SKM-1 (cell line): ENCODE results near the gene FXYD6.
"Not testable (repeated sequence)": the region's sequence is repeated elsewhere in the genome, so short reads cannot be mapped to it uniquely, and the experiment has no call there.

Experiments used
- DNase-seq: peaks from one replicate; lab custom pipeline; 2025; ENCODE audit not compliant: unreplicated experiment; lab: John Stamatoyannopoulos, UW

The FXYD6 gene

GRCh38 chr11:117819096-117820040, 57.1 kb downstream of the FXYD6 start:
- DNase-seq = peak; percentile 80

GRCh38 chr11:117818041-117818873, 58.2 kb downstream of the FXYD6 start:
- DNase-seq = no peak

- peak; percentile 66 for DNase-seq
Observed at GRCh38 chr11:117817368-117818040, 59.0 kb downstream of the FXYD6 start.

GRCh38 chr11:117816846-117817367, 59.6 kb downstream of the FXYD6 start:
- peak; percentile 15 for DNase-seq

GRCh38 chr11:117816151-117816741, 60.2 kb downstream of the FXYD6 start:
- DNase-seq = no peak

GRCh38 chr11:117815262-117815803, 61.1 kb downstream of the FXYD6 start:
- DNase-seq = peak; percentile 95

- DNase-seq = peak; percentile 63
Observed at GRCh38 chr11:117814766-117815261, 61.6 kb downstream of the FXYD6 start.

- DNase-seq = no peak
Observed at GRCh38 chr11:117814204-117814765, 62.2 kb downstream of the FXYD6 start.

GRCh38 chr11:117810056-117810451, 66.4 kb downstream of the FXYD6 start:
- not testable (repeated sequence) for DNase-seq

- peak; percentile 34 for DNase-seq
Observed at GRCh38 chr11:117809236-117810055, 67.0 kb downstream of the FXYD6 start.

GRCh38 chr11:117808784-117809183, 67.7 kb downstream of the FXYD6 start:
- no peak for DNase-seq

- DNase-seq = peak; percentile 31
Observed at GRCh38 chr11:117807482-117808327, 68.8 kb downstream of the FXYD6 start.

- DNase-seq = peak; percentile 24
Observed at GRCh38 chr11:117806846-117807245, 69.6 kb downstream of the FXYD6 start.

- peak; percentile 6 for DNase-seq
Observed at GRCh38 chr11:117805045-117805444, 71.4 kb downstream of the FXYD6 start.

- DNase-seq = no peak
Observed at GRCh38 chr11:117803896-117804295, 72.6 kb downstream of the FXYD6 start.

- no peak for DNase-seq
Observed at GRCh38 chr11:117799634-117800033, 76.8 kb downstream of the FXYD6 start.

- DNase-seq = no peak
Observed at GRCh38 chr11:117796872-117797529, 79.5 kb downstream of the FXYD6 start, which contains the start of gene DSCAML1. Gene DSCAML1 (minus strand): TSS chr11:117797216. CDS start chr11:117797079, 137 bp downstream.
